GM19099 (cell line): ENCODE measurements around the gene PLK1.
A peak's percentile ranks its signal among the peaks of the same experiment; 100 is the strongest.

ENCODE experiments used
- POLR2A ChIP-seq: IDR thresholded peaks from 3 replicates; pipeline ENCODE4 v1.6.1; 2011; ENCODE audit warnings: low read depth; ENCODE audit not compliant: insufficient read length; ENCODE audit errors: extremely low read depth

The PLK1 gene

DNA sequence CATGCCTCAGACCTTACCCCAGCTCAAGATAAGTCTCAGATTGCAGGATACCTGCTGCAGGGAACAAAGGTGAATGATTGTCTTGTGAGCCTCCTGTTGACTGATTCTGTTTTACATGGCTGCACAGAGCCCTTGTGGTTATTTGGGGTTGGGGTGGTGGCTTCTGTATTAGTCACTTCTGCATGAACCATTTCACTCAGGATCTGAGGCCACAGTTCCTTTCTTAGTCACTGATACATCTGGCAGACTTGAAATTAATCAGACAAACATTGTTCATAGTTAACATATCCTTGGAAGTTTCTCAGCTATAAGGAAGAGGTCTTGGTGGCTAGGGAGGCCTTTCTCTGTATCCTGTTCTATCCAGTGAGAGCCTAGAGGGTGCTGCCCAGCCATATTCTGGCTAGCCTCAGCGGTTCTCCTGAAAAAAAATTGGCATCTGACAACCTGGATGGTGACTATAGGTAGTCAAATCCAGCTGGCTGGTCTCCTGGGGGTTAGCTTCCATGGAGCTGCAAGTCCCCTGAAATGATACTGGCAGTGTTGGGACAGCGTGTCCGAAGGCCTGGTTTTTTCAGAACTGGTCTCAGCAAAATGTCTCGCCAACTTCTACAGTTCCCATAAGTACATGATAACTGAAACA lies 8.4 kb upstream of the PLK1 start:
- peak; percentile 12 for TF ChIP-seq POLR2A

DNA sequence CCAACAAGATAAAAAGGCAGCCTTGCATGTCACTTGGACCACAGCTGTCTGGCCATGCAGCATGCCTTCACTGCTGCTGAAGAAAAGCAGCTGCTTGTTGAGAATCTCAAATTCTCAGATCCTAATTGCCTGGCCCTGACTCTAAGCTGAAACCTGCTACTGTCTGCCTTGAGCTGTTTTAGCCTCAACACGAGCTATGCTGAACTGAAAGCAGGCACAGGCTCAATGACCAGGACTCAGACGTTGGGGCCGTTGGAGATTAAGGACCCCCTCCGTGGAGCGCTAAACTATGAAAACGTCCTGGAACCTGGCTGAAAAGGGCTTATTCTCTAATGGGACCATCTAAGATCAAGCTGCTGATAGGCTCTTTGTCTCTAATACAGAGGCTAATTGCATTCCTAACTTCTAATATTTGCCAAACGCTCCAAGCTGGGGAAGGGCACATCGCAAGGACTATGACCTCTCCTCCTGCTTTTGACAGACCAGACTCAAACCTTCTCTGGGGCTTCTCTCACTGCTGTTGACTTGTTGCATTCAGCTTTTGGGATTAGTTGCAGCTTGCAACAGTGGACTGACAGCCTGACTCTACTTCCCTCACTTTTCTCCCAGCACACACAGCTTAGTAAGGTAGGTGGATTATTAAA lies 4.6 kb upstream of the PLK1 start:
- no peak for TF ChIP-seq POLR2A

DNA sequence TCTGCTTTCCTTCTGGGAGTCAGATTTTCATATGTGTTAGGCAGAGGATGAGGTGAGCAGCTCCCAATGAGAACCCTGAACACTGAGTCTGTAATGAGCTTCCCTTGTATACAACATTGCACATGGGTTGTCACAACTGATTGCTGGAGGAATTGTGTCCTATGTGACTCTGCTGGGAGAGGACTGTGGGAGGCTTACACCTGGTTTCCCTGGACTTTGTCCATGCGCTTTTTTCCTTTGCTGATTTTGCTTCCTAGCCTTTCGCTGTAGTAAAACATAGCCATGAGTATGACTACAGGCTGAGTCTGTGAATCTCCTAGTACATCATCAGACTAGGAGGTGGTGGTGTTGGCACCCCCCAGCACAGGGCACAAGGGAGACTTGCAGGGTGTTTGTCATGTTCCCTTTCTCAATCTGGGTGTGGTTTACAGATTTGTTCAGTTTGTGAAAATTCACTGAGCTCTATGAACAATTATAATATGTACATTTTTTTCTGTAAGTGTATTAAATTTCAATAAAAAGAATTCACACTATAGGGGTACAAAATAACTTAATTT lies 1.7 kb upstream of the PLK1 start:
- no peak for TF ChIP-seq POLR2A

DNA sequence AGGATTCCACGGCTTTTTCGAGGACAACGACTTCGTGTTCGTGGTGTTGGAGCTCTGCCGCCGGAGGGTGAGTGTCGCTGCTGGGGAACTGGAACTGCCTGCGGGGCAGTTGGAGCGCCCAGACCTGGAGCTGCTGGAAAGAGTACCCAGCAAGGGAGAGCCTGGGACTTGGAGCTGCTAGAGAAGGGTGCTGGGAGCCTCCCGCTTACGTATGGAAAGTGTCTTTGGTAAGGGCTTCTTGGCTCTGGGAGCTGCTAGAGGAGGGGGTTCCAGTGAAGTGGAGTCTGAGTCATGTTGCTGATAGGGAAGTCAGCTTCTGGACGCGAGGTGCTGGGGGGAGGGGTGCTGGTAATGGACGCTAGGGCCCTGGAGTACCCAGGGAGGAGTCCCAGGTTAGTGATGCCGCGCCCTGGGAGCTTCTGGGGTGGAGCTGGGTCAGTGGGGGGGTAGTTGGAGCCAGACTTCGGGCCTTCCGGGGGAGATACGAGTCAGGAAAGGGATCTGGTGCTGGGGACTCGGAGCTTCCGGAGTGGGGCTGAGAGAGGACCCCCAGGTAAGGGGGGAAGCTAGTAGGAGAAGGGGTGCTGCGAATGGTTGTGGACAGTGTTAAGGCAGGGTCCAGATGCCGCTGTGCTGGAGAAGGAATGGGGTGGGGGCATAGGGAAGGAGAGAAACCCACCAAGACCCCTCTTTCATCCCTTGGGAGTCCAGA lies 741 bp downstream of the PLK1 start:
- no peak for TF ChIP-seq POLR2A

DNA sequence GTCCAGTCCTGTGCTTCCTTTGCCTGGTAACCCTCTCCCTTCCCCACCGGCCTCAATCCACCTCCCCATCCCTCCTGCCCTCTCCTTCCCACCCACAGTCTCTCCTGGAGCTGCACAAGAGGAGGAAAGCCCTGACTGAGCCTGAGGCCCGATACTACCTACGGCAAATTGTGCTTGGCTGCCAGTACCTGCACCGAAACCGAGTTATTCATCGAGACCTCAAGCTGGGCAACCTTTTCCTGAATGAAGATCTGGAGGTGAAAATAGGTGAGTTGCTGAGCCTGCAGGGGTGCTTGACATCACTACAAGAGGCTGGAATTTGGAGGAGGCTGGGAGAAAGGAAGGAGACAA lies 1.3 kb downstream of the PLK1 start:
- no peak for TF ChIP-seq POLR2A

GRCh38 chr16:23682181-23682580 lies 3.5 kb downstream of the PLK1 start:
- TF ChIP-seq POLR2A, result no peak

GRCh38 chr16:23683487-23683886 lies 4.8 kb downstream of the PLK1 start:
- no peak for TF ChIP-seq POLR2A

- TF ChIP-seq POLR2A, result no peak
Observed at GRCh38 chr16:23687034-23687808, 8.5 kb downstream of the PLK1 start.

- no peak for TF ChIP-seq POLR2A
Observed at GRCh38 chr16:23689442-23690187, 10.9 kb downstream of the PLK1 start.

DNA sequence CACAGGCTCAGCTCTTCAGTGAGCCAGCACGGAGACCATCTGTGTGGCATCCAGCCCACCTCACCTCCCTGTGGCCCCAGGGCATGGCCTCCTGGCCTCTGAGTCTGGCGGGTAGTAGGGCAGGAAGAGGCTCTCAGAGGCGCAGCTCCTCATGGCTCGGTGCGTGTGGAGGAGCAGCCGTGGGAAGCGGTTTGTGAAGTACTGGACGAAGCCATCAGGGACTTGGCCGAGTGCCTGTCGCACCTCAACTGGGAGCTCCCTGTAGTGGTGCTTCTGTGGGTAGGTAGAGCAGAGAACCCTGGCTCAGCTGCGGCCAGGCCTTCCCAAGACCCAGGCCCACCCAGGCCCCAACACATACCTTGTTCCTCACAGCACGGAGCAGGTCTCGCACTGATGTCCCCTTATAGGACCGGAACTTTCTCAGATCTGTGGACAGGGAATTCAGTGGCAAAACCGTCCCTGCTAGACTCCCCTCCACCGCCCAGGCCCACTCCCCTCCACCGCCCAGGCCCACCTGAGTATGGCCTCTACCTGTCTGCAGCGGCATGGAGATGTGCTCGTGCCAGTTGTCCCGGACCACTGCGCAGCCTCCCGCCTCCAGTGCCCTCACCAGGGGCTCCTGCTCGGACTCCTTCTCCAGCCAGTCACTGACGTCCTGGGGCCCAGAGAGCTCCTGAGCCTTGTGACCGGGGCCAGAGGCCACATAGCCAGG lies 12.2 kb downstream of the PLK1 start:
- no peak for TF ChIP-seq POLR2A

DNA sequence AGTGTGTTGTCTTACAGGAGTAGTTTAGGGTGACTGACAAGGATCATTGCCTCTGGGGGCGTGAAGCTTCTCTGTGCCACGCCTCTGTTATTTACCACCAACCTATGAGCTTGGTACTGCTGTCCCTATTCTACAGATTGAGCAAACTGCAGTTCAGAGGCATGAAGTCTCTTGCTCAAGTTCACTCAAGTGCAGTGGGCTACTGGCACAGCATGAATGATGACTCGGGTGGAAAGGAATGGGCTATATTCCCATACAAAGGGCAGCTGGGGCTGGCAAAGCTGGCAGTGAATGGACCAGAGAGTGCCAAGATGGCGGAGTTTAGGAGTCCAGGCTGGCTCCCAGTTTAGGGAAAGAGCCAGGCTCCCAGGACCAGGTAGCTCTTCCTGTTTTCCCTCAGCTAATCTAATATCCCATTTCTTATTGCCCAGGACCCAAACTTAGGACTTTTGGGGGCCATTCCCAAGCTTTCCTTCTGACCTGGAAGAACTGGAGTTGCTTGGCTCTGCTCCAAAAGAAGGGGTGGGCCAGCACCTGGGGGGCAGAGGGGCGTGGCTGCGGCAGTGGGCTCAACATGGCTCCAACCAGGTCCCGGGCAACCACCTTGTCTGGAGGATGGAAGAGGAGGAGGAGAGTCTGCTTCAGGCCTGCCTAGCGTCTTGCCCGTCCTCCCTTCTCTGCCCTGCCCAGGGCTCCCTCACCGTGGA lies 12.9 kb downstream of the PLK1 start:
- TF ChIP-seq POLR2A, result no peak

- TF ChIP-seq POLR2A, result no peak
Observed at GRCh38 chr16:23692190-23692837, 13.6 kb downstream of the PLK1 start.

- TF ChIP-seq POLR2A, result no peak
Observed at GRCh38 chr16:23694265-23694643, 15.6 kb downstream of the PLK1 start.
